ENCODE data around the gene ATP2B3.

- no peak for TF ChIP-seq POLR2A (IDR thresholded peaks at IDR 0.05)
- no peak for TF ChIP-seq CTCF (IDR thresholded peaks at IDR 0.05)
Measured at GRCh38 chrX:153523269-153523668, 5.8 kb downstream of the ATP2B3 start.

Measured in heart left ventricle (tissue), 13 donors.